Measurements from ENCODE around the gene CENPP.
"Not testable (repeated sequence)": the region's sequence is repeated elsewhere in the genome, so short reads cannot be mapped to it uniquely, and the experiment has no call there.

Gene CENPP

GRCh38 chr9:92408747-92409478 is 83.2 kb downstream of the CENPP start:
- no peak for DNase-seq
- no CpG with 5 or more reads among the region's 2 CpGs for WGBS (ENCODE audit: insufficient coverage)
- Histone ChIP-seq H3K27me3 (replicated peaks in 2 of 5; ENCODE audit: control insufficient read depth in 4 of 5, insufficient read depth in 5 of 5, low read length in 4 of 5) (no peaks in the 10 kb centered on the region), H3K36me3 (ENCODE audit: control insufficient read depth in 4 of 4, insufficient read depth in 4 of 4, low read length in 3 of 4) (peaks cover 0 to 3% (median 0%) of the 10 kb centered on the region in 4 experiments), H3K4me1 (ENCODE audit: control extremely low read depth in 1 of 4, control insufficient read depth in 4 of 4, insufficient read depth in 4 of 4, low read length in 3 of 4) (peaks cover 17 to 48% (median 19%) of the 10 kb centered on the region in 4 experiments), H3K4me3 (ENCODE audit: control insufficient read depth in 1 of 7, extremely low read depth in 1 of 7, insufficient read depth in 4 of 7, low read depth in 2 of 7, low read length in 6 of 7) (no peak overlapping the region), H3K27ac (ENCODE audit: insufficient read depth in 1 of 2, low read depth in 1 of 2, low read length in 2 of 2, poor library complexity in 1 of 2, severe bottlenecking in 2 of 2) (no peak overlapping the region), H3K9me3 (ENCODE audit: control extremely low read depth in 1 of 5, control insufficient read depth in 4 of 5, insufficient read depth in 2 of 5, low read depth in 1 of 5, low read length in 4 of 5) (no peaks in the 10 kb centered on the region)
- POLR2A ChIA-PET, result no interaction called here
- CTCF ChIA-PET, result interaction anchor here (1.3 kb wide), 1 partner anchor 30 kb away, joined by 4 read pairs; no protein-coding TSS in a partner anchor

DNA sequence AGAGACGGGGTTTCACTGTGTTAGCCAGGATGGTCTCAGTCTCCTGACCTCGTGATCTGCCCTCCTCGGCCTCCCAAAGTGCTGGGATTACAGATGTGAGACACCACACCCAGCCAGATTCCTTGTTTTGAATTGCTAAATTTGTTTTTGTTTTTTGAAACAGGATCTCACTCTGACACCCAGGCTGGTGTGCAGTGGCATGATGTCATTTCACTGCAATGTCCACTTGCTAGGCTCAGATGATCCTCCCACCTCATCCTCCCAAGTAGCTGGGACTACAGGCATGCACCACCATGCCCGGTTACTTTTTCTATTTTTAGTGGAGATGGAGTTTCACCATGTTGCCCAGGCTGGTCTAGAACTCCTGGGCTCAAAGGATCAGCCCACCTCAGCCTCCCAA is 85.4 kb downstream of the CENPP start:
- H3K4me1 ChIP-seq (ENCODE audit: control extremely low read depth in 1 of 4, control insufficient read depth in 4 of 4, insufficient read depth in 4 of 4, low read length in 3 of 4), result peaks cover 8 to 42% (median 14%) of the 10 kb centered on the region in 4 experiments
- H3K9me3 ChIP-seq (ENCODE audit: control extremely low read depth in 1 of 5, control insufficient read depth in 4 of 5, insufficient read depth in 2 of 5, low read depth in 1 of 5, low read length in 4 of 5); H3K27me3 ChIP-seq (replicated peaks in 2 of 5; ENCODE audit: control insufficient read depth in 4 of 5, insufficient read depth in 5 of 5, low read length in 4 of 5); H3K27ac ChIP-seq (ENCODE audit: insufficient read depth in 1 of 2, low read depth in 1 of 2, low read length in 2 of 2, poor library complexity in 1 of 2, severe bottlenecking in 2 of 2); CTCF ChIA-PET; DNase-seq; H3K4me3 ChIP-seq (ENCODE audit: control insufficient read depth in 1 of 7, extremely low read depth in 1 of 7, insufficient read depth in 4 of 7, low read depth in 2 of 7, low read length in 6 of 7); POLR2A ChIA-PET; H3K36me3 ChIP-seq (ENCODE audit: control insufficient read depth in 4 of 4, insufficient read depth in 4 of 4, low read length in 3 of 4): not testable (repeated sequence)
- WGBS (ENCODE audit: insufficient coverage), result 95% methylated on average over 4 of the region's 4 CpGs

- no peaks in the 10 kb centered on the region for H3K36me3 ChIP-seq (ENCODE audit: control insufficient read depth in 4 of 4, insufficient read depth in 4 of 4, low read length in 3 of 4)
- ChIA-PET POLR2A (no interaction called here), CTCF (interaction anchor here (0.5 to 1.3 kb wide), 4 partner anchors 10 to 219 kb away, joined by 3 read pairs; partner anchors contain the start of gene OGN)
- no peak overlapping the region for H3K4me3 ChIP-seq (ENCODE audit: control insufficient read depth in 1 of 7, extremely low read depth in 1 of 7, insufficient read depth in 4 of 7, low read depth in 2 of 7, low read length in 6 of 7)
- WGBS (ENCODE audit: insufficient coverage), result no CpG with 5 or more reads among the region's 1 CpG
- peak in 2 of 3 donors; percentile 21 to 41 for DNase-seq
- H3K4me1 ChIP-seq (ENCODE audit: control extremely low read depth in 1 of 4, control insufficient read depth in 4 of 4, insufficient read depth in 4 of 4, low read length in 3 of 4), result peaks cover 0 to 28% (median 6%) of the 10 kb centered on the region in 4 experiments
- no peaks in the 10 kb centered on the region for H3K27me3 ChIP-seq (replicated peaks in 2 of 5; ENCODE audit: control insufficient read depth in 4 of 5, insufficient read depth in 5 of 5, low read length in 4 of 5)
- H3K27ac ChIP-seq (ENCODE audit: insufficient read depth in 1 of 2, low read depth in 1 of 2, low read length in 2 of 2, poor library complexity in 1 of 2, severe bottlenecking in 2 of 2), result no peak overlapping the region
- H3K9me3 ChIP-seq (ENCODE audit: control extremely low read depth in 1 of 5, control insufficient read depth in 4 of 5, insufficient read depth in 2 of 5, low read depth in 1 of 5, low read length in 4 of 5), result no peaks in the 10 kb centered on the region
Measured at GRCh38 chr9:92414566-92414965, 88.8 kb downstream of the CENPP start.

DNA sequence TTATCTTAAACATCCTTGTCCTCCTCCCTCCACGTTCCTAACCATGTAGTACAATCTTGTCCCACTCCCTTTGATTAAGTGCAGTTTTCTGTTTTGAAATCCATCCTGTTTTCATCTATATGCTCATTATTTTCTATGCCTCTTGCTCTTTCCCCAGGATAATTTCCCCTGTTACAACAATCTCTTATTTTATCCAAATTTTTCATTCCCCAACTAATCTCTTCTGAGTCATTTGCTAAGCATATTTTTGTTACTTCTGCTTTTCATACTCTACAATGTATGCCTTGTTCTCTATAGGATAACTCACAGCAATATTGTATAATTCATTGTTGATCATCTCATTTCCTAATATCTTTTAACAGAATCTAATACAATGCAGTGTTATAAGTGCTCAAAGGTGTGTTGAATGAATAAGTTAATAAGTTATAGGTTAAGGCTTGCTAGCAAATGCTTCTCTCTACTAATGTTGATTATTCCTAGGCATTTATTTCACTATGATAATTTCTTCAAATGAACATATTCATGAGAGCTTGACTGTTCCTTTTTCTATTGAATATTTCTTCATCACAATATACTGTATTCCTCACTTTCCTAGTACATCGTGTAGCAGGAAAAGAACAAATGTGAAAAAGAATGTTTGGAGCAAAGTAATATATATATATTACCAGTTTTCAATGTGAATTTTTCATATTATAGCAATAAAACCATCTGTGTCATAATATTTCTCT is 97.0 kb downstream of the CENPP start:
- DNase-seq, result no peak
- CTCF ChIA-PET, result interaction anchor here (1.1 kb wide), 1 partner anchor 211 kb away, joined by 3 read pairs; no protein-coding TSS in a partner anchor

GRCh38 chr9:92423612-92424011 is 97.9 kb downstream of the CENPP start:
- H3K9me3 ChIP-seq (ENCODE audit: control extremely low read depth in 1 of 5, control insufficient read depth in 4 of 5, insufficient read depth in 2 of 5, low read depth in 1 of 5, low read length in 4 of 5), result no peaks in the 10 kb centered on the region
- H3K27me3 ChIP-seq (replicated peaks in 2 of 5; ENCODE audit: control insufficient read depth in 4 of 5, insufficient read depth in 5 of 5, low read length in 4 of 5), result no peaks in the 10 kb centered on the region
- no CpG with 5 or more reads among the region's 2 CpGs for WGBS (ENCODE audit: insufficient coverage)
- H3K4me1 ChIP-seq (ENCODE audit: control extremely low read depth in 1 of 4, control insufficient read depth in 4 of 4, insufficient read depth in 4 of 4, low read length in 3 of 4), result no peaks in the 10 kb centered on the region
- CTCF ChIA-PET, result no interaction called here
- H3K36me3 ChIP-seq (ENCODE audit: control insufficient read depth in 4 of 4, insufficient read depth in 4 of 4, low read length in 3 of 4), result no peaks in the 10 kb centered on the region
- no peak overlapping the region for H3K27ac ChIP-seq (ENCODE audit: insufficient read depth in 1 of 2, low read depth in 1 of 2, low read length in 2 of 2, poor library complexity in 1 of 2, severe bottlenecking in 2 of 2)
- no peak for DNase-seq
- POLR2A ChIA-PET, result no interaction called here
- no peak overlapping the region for H3K4me3 ChIP-seq (ENCODE audit: control insufficient read depth in 1 of 7, extremely low read depth in 1 of 7, insufficient read depth in 4 of 7, low read depth in 2 of 7, low read length in 6 of 7)

More for the DNA sequence above, 97.0 kb downstream of the CENPP start:
- Histone ChIP-seq H3K36me3 (ENCODE audit: control insufficient read depth in 4 of 4, insufficient read depth in 4 of 4, low read length in 3 of 4) (no peaks in the 10 kb centered on the region), H3K4me1 (ENCODE audit: control extremely low read depth in 1 of 4, control insufficient read depth in 4 of 4, insufficient read depth in 4 of 4, low read length in 3 of 4) (no peaks in the 10 kb centered on the region), H3K9me3 (ENCODE audit: control extremely low read depth in 1 of 5, control insufficient read depth in 4 of 5, insufficient read depth in 2 of 5, low read depth in 1 of 5, low read length in 4 of 5) (no peaks in the 10 kb centered on the region), H3K27me3 (replicated peaks in 2 of 5; ENCODE audit: control insufficient read depth in 4 of 5, insufficient read depth in 5 of 5, low read length in 4 of 5) (no peaks in the 10 kb centered on the region), H3K27ac (ENCODE audit: insufficient read depth in 1 of 2, low read depth in 1 of 2, low read length in 2 of 2, poor library complexity in 1 of 2, severe bottlenecking in 2 of 2) (no peak overlapping the region), H3K4me3 (ENCODE audit: control insufficient read depth in 1 of 7, extremely low read depth in 1 of 7, insufficient read depth in 4 of 7, low read depth in 2 of 7, low read length in 6 of 7) (no peak overlapping the region)
- 100% methylated on average over 1 of the region's 2 CpGs for WGBS (ENCODE audit: insufficient coverage)
- POLR2A ChIA-PET, result no interaction called here

GRCh38 chr9:92424340-92424739 is 98.6 kb downstream of the CENPP start, which contains the start of gene OMD:
OMD (minus strand) TSS chr9:92424471; CDS start chr9:92417558, 6,913 bp downstream.
- Histone ChIP-seq H3K4me3 (ENCODE audit: control insufficient read depth in 1 of 7, extremely low read depth in 1 of 7, insufficient read depth in 4 of 7, low read depth in 2 of 7, low read length in 6 of 7) (no peak within 1 kb of the TSS), H3K4me1 (ENCODE audit: control extremely low read depth in 1 of 4, control insufficient read depth in 4 of 4, insufficient read depth in 4 of 4, low read length in 3 of 4) (no peaks in the 10 kb centered on the region), H3K9me3 (ENCODE audit: control extremely low read depth in 1 of 5, control insufficient read depth in 4 of 5, insufficient read depth in 2 of 5, low read depth in 1 of 5, low read length in 4 of 5) (no peaks in the 10 kb centered on the region), H3K27me3 (replicated peaks in 2 of 5; ENCODE audit: control insufficient read depth in 4 of 5, insufficient read depth in 5 of 5, low read length in 4 of 5) (no peaks in the 10 kb centered on the region), H3K27ac (ENCODE audit: insufficient read depth in 1 of 2, low read depth in 1 of 2, low read length in 2 of 2, poor library complexity in 1 of 2, severe bottlenecking in 2 of 2) (no peak within 1 kb of the TSS), H3K36me3 (ENCODE audit: control insufficient read depth in 4 of 4, insufficient read depth in 4 of 4, low read length in 3 of 4) (no peaks in the 10 kb centered on the region)
- WGBS (ENCODE audit: insufficient coverage), result no CpG with 5 or more reads among the region's 1 CpG
- POLR2A ChIA-PET, result no interaction called here
- CTCF ChIA-PET, result no interaction called here
- DNase-seq, result no peak

- 100% methylated on average over 1 of the region's 2 CpGs for WGBS (ENCODE audit: insufficient coverage)
- no peak overlapping the region for H3K27ac ChIP-seq (ENCODE audit: insufficient read depth in 1 of 2, low read depth in 1 of 2, low read length in 2 of 2, poor library complexity in 1 of 2, severe bottlenecking in 2 of 2)
- ChIA-PET POLR2A (no interaction called here), CTCF (interaction anchor here (0.5 to 1.0 kb wide), 2 partner anchors 19 to 67 kb away, joined by 3 read pairs; no protein-coding TSS in a partner anchor)
- DNase-seq, result no peak
- no peaks in the 10 kb centered on the region for H3K36me3 ChIP-seq (ENCODE audit: control insufficient read depth in 4 of 4, insufficient read depth in 4 of 4, low read length in 3 of 4)
- H3K9me3 ChIP-seq (ENCODE audit: control extremely low read depth in 1 of 5, control insufficient read depth in 4 of 5, insufficient read depth in 2 of 5, low read depth in 1 of 5, low read length in 4 of 5), result no peaks in the 10 kb centered on the region
- no peak overlapping the region for H3K4me3 ChIP-seq (ENCODE audit: control insufficient read depth in 1 of 7, extremely low read depth in 1 of 7, insufficient read depth in 4 of 7, low read depth in 2 of 7, low read length in 6 of 7)
- no peaks in the 10 kb centered on the region for H3K4me1 ChIP-seq (ENCODE audit: control extremely low read depth in 1 of 4, control insufficient read depth in 4 of 4, insufficient read depth in 4 of 4, low read length in 3 of 4)
- H3K27me3 ChIP-seq (replicated peaks in 2 of 5; ENCODE audit: control insufficient read depth in 4 of 5, insufficient read depth in 5 of 5, low read length in 4 of 5), result no peaks in the 10 kb centered on the region
Measured at GRCh38 chr9:92425474-92425873, 99.7 kb downstream of the CENPP start.

Data from common myeloid progenitor, CD34-positive (primary cell).